Superior temporal gyrus (tissue), 1 donor: ENCODE results near the gene CALY.

ENCODE experiments used
- DNase-seq: peaks from one replicate; pipeline ENCODE4 v3.0.0-alpha.2; 2016; ENCODE audit errors: extremely low spot score

The CALY gene

GRCh38 chr10:133311570-133311969, 25.1 kb downstream of the CALY start:
- no peak for DNase-seq

GRCh38 chr10:133310789-133311188, 25.9 kb downstream of the CALY start:
- no peak for DNase-seq

DNA sequence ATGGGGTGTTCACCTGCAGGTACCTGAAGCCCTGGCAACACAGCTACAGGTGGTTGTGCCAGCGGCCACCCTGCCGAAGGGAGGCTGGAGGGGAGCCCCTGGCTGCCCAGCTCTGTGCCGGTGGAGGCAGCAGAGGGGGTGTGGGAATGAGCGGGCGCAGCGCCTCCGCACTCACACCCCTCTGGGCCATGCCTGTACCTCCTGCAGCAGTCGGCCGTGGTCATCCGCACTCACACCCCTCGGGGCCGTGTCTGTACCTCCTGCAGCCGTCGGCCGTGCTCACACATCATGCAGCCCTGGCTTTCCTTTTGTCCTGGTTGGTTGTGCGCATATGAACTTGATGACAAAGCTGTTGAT, 26.3 kb downstream of the CALY start:
- no peak for DNase-seq

DNA sequence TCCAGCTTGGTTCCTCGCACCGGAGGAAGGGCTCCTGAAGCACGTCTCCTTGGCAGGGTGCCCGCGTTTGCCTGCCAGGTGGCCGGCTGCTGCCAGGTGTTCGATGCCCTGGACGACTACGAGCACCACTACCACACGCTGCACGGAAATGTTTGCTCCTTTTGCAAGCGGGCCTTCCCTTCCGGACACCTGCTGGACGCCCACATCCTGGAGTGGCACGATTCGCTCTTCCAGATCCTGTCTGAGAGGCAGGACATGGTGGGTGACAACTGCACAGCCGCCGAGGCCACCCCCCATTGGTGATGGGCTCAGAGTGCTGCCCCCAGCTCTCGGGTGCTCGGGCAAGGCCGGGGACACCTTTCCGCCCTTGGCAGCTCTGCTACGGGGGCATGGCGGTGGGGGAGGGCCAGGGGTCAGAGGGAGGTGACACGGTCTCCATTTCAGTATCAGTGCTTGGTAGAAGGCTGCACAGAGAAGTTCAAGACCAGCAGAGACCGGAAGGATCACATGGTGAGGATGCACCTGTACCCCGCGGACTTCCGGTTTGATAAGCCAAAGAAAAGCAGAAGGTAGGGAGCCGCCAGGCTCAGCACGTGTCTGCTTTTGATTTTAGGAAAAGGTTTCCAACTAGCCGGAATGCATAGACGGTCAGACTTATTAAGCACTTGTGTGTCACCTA, 26.8 kb downstream of the CALY start:
- no peak for DNase-seq

DNA sequence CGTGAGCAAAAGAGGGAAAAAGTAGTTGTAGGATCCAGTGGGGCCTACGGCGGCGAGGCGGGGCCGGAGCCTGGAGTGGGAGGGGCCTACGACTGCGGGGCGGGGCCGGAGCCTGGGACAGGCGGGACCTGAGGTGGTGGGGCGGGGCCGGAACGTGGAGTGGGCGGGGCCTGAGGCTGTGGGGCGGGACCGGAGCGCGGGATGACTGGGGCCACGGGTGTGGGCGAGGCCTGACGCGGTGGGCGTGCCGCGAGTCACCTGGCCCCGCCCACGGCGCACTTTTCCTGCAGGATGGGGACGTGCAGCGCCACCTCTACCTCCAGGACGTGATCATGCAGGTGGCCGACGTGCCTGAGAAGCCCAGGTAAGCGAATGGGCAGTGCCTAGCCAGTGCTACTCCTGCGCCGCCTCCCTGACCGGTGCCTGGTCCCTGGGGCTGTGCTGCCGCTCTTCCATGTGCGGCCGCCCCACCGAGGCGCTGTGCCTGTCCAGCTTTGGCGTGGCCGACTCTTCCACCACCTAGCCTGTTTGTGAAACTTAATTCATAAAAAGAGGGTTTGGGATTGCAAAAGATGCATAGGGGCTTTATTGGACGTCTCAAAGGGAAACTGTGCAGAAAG, 27.5 kb downstream of the CALY start:
- DNase-seq, result peak; percentile 72

DNA sequence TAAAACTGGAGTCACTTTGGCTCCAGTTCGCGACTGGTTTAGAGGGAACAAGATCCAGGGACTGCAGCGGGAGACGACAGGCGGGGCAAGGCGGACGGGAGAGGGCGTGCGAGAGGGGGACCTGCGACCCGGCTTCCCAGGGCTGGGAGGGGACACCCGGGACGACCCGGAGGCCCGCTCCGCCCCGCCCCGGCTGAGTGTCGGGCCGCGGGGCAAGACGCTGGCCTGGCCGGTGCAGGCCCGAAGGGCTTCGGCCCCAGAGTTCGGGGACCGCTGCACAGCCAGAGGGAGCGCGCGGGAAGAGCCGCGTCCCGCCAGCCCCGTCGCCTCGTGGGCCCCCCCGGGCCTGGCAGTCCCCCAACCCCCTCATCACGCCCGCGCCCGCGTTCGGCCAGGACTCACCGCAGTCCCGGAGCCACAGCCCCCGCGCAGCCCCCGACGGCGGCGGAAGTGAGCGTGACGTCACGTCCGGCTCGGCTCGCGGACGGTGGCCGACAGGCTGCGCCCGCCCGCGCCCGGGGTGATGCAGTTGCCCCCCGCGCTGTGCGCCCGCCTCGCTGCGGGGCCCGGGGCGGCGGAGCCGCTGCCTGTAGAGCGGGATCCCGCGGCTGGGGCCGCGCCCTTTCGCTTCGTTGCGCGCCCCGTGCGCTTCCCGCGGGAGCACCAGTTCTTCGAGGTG, 28.1 kb downstream of the CALY start, which contains the start of the genes TUBGCP2 and ZNF511:
Gene TUBGCP2 (minus strand): TSS at position 452 of the 679 bp plus-strand sequence. CDS start 5,931 bp downstream, outside the sequence.
Gene ZNF511 (plus strand): TSS at position 494 of the 679 bp plus-strand sequence. CDS start 30 bp downstream, at position 524.
- DNase-seq, result peak; percentile 80

- no peak for DNase-seq
Measured at GRCh38 chr10:133307776-133308420, 28.8 kb downstream of the CALY start.

DNA sequence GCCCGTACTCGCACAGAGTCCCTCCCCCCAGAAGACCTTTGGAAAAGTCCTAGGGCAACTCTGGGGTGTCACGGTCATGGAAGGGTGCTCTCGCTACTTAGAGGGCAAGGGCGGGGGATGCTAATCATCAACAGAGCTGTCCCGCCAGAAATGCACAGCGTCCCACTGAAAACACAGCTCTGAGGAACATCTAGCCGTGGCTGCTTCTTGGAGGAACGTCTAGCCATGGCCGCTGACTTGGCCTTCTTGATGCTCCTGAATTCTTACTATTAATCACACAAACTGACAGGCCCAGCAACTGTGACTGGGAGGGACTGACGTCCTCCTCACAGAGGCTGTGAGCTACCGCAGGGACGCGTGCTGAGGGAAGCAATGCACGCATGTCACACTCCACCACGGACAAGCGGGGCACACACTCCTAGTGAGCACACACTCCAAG, 29.7 kb downstream of the CALY start:
- DNase-seq, result no peak

DNA sequence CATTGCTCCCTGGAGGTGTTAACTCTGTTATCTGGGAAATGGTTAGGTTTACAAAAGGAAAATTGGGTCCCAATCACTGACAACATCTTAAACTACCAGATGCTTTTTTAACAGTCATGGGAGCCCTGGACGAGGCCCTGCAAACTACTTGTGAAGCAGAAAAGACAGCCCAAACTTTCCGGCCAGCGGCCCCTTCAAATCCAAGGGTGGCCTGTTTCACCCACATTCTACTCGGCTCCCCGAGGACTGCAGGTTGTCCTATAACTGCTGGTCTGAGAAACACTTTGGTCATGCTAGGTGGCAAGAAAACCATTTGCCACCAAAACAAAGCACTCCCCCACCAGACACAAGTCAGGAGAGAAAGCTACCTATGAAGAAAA, 30.6 kb downstream of the CALY start:
- DNase-seq, result no peak

GRCh38 chr10:133303206-133303605, 33.5 kb downstream of the CALY start:
- no peak for DNase-seq

DNA sequence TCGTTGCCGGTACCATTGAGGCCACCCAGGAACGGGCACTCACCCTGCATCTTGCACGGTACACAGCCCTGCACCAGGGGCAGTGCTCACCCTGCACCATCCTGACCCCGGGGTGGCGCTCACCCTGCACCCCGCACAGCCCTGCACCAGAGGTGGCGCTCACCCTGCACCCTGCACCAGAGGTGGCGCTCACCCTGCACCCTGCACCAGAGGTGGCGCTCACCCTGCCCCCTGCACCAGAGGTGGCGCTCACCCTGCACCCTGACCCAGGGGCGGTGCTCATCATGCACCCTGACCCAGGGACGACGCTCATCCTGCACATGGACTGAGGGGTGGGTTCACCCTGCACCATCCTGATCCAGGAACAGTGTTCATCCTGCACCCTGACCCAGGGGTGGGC, 34.5 kb downstream of the CALY start:
- no peak for DNase-seq

- DNase-seq, result no peak
Measured at GRCh38 chr10:133299738-133300137, 37.0 kb downstream of the CALY start.

GRCh38 chr10:133299224-133299623, 37.5 kb downstream of the CALY start:
- no peak for DNase-seq

DNA sequence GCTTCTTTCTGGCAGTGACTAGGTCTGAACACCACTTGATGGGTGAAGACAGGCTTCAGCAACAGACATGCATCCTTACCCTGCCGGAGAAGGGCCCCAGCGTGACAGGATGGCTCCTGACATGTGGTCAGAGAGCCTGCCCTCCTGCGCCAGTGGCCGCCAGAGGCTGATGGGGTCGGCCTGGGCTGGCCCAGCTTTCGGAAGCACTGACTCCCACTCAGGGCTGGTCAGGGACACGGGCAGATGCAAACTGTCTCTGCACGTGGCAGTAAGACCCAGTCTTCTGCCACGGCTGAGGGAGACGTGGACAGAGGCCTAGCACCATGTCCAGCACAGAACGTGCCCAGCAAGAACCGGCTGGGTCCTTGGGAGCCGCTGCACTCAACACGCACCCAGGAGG, 38.2 kb downstream of the CALY start:
- DNase-seq, result no peak

DNA sequence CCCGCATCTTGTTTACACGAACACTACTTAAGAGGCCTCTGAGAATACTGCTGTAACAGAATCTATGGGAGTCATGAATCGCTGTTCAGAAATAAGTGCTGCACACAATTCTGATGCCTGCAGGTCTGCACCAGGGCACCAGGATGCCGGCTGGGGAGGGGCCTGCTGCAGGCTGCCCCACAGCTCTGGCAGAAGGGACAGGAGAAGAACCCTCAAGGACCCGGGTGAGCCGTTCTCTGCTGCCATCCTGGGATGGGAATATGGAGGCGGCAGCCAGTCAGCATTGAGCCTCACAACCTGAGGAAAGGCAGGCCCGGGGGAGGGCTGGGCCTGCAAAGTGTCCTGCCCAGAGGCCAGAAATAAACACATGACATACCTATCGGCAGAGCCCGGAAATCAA, 39.2 kb downstream of the CALY start:
- no peak for DNase-seq

DNA sequence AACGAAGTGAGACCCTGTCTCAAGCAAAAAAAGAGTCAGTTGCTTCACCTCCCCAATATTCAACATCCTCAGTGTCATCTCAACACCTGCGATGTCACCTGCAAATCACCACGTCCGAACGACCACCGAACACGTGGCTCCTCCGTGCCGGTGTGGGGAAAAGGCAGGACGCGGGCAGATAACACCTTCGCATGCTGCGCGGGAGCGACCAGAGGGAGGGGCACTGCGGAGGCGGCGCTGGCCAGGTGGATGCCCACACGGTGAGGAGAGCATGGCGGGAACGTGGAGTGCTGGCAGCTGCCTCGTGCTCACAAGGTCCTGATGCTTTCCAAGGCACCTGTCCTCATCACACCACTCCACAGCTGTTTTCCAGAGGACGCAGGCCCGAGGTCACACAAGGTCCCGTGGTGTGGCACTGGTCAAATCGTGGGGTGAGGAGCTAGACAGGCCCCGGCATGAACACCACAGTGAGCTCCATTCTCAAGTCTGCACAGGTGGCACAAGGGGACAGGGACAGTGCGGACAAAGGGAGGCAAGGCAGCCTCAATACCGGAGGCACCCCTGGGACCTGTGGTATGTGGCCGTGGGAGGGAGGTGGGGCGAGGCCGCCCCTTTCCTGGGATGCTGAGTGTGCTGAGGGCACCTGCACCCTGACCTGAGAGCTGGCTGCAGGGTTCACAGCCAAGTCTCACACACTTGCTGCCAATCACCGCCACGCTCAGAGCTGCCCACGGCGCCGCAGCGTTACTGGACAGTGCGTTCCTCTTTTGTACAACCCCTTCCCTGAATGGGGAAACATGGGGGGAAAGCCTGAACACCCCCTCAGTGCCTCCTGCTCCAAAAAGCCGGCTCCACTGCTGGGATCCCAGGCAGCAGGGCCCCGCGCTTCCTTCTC, 41.0 kb downstream of the CALY start:
- no peak for DNase-seq

DNA sequence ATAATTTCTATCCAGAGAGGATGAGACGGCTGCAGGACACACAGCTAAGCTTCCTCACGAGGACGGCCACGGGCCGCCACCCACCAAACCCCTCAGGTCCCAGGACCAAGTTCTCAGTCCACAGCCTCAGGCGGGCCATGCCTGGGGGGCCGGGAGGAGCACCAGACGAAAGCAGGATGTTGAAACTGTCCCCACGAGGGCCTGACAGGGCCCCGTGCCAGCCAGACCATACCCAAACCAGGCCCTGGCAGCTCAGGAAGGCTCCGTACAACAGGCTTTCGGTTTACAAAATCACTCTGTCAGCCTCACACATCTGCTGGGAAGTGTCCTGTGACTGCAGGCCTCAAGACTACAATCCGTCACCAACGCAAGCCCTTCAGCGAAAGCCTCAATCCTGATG, 42.5 kb downstream of the CALY start:
- no peak for DNase-seq

DNA sequence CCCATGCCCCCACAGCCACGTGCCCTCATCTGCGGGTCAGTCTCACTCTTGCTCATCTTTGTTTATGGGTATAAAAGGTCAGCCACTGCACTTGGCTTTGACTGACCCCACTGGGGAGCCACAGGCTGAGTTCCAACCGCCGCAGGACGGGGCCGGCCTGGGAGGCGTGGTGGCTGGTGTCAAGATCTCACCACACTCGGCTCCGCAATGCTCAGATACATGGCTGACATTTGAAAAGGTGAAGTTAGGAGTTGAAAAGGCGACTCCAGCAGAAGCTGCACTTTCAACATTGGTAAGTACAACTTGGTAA, 42.9 kb downstream of the CALY start:
- DNase-seq, result no peak

DNA sequence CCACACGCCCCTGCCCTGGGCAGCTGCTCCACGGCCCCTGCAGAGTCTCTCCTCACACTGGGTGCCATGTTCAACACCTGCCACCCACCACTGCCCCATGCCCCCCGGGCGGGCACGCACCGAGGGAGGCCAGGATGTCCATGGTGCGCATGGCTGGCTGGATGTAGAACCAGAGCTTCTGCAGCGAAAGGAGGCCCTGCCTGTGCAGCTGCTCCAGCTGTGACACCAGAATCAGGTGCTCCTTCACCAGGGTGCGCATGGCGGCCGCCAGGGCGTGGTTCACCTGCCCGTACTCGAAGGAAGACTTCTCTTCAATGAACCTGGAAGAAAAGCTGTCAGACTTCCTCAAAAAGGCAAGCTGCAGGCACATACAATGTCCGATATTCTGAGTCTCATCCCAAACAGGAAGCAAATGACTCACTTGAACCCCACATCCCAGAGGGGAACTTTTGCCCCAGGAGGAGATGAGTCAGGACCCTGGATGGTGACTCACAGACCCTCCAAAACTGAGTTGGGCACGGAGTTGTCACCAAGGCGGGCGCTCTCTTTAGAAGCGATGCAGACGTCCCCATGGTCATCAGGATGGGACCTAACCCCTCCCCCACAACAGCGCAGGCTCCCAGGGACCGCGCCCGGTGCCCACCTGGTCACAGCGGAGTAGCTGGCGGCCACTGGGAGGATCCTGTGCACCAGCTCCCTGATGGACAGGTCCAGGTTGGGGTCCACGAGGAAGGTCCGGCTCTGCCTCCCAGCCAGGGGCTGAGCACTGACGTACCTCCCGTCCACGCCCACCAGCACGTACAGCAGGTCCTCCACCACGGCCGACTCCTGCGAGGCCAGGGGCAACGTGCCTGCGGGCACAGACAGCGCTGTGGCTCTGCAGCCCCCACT, 43.5 kb downstream of the CALY start:
- no peak for DNase-seq

- no peak for DNase-seq
Measured at GRCh38 chr10:133289761-133290160, 46.9 kb downstream of the CALY start.
